Spleen (tissue), 7 donors: ENCODE measurements around the gene MCM10.

Experiments used
- POLR2A ChIP-seq, 3 donors: fragments of 450-650 bp; IDR thresholded peaks; one replicate each; pipeline ENCODE4 v1.5.1; 2017; ENCODE audit warnings: antibody characterized with exemption in 3 of 3, mild to moderate bottlenecking in 1 of 3
- POLR2AphosphoS5 ChIP-seq, 3 donors: sonication (generic); formaldehyde crosslinking; IDR thresholded peaks; one replicate each; pipeline ENCODE4 v1.5.1; 2017; ENCODE audit warnings: antibody characterized with exemption in 3 of 3
- TF ChIP-seq, protein P1 (sequence below), 11 experiments: fragments of 200-600 bp in 7 of 11; fragments of 450-650 bp in 4 of 11; sonication (generic) in 4 of 11; IDR thresholded peaks in 8 of 11; conservative IDR thresholded peaks in 3 of 11; 1 replicate in 7 of 11; 2 replicates in 4 of 11; pipeline versions ENCODE4 v1.4.0 to v1.8.0; 2016 to 2021; ENCODE audit warnings: antibody characterized with exemption in 11 of 11, inconsistent platforms in 4 of 11, mild to moderate bottlenecking in 1 of 11
- donor health status: DM: no; HTN: no; CAD: no; lungs with moderate emphysema.
- donor health status: DM: no; HTN: no; CAD: no.
- donor health status: DM: no; HTN: no; CAD: no.

- TF ChIP-seq POLR2A (IDR thresholded peaks at IDR 0.05) (no peak), POLR2AphosphoS5 (IDR thresholded peaks at IDR 0.05) (no peak)
- TF ChIP-seq, protein P1, sequence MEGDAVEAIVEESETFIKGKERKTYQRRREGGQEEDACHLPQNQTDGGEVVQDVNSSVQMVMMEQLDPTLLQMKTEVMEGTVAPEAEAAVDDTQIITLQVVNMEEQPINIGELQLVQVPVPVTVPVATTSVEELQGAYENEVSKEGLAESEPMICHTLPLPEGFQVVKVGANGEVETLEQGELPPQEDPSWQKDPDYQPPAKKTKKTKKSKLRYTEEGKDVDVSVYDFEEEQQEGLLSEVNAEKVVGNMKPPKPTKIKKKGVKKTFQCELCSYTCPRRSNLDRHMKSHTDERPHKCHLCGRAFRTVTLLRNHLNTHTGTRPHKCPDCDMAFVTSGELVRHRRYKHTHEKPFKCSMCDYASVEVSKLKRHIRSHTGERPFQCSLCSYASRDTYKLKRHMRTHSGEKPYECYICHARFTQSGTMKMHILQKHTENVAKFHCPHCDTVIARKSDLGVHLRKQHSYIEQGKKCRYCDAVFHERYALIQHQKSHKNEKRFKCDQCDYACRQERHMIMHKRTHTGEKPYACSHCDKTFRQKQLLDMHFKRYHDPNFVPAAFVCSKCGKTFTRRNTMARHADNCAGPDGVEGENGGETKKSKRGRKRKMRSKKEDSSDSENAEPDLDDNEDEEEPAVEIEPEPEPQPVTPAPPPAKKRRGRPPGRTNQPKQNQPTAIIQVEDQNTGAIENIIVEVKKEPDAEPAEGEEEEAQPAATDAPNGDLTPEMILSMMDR (IDR thresholded peaks at IDR 0.05 in 8 of 11, conservative IDR thresholded peaks at IDR 0.05 in 3 of 11): no peak
Observed at GRCh38 chr10:13234172-13234571, 72.8 kb downstream of the MCM10 start, which contains the start of gene UCMA.
